A673 (cell line): ENCODE measurements around the gene PHYHIPL. TPM values are rescaled to one million over a fixed set of nuclear protein-coding genes. Genes with fewer than 3 reads are reported as not detected.

Experiments
- BruUV-seq: library from RNA; stranded (reverse); fragments of 400-500 nt; replicated peaks from 2 replicates; lab custom pipeline; 2021; lab: Mats Ljungman, UMichigan
- CTCF ChIA-PET: fragments of 300-600 bp; sonication (Branson Sonifier 250); formaldehyde crosslinking; loops from one replicate; lab custom pipeline; 2022; ENCODE audit warnings: antibody characterized with exemption; lab: Charles Lee
- POLR2A ChIA-PET: fragments of 300-600 bp; sonication (Branson Sonifier 250); formaldehyde crosslinking; loops from one replicate; lab custom pipeline; 2022; ENCODE audit warnings: antibody characterized with exemption; ENCODE audit not compliant: low non-redundant PET; lab: Charles Lee
- DNase-seq: peaks from one replicate; pipeline ENCODE4 v3.0.0-alpha.2; 2015; ENCODE audit warnings: low spot score
- H3K27ac ChIP-seq: fragments of 200-600 bp; sonication (generic); 2 replicates; pipeline ENCODE4 v1.5.1; 2016; ENCODE audit warnings: mixed run types, low read depth, mild to moderate bottlenecking, mixed read lengths, antibody characterized with exemption, low read length; ENCODE audit not compliant: poor library complexity, severe bottlenecking
- H3K27me3 ChIP-seq: fragments of 200-600 bp; sonication (generic); replicated peaks from 2 replicates; pipeline ENCODE4 v1.6.1; 2017; ENCODE audit warnings: mixed run types, low read depth, mild to moderate bottlenecking, mixed read lengths, antibody characterized with exemption, low read length; ENCODE audit not compliant: insufficient read depth, poor library complexity
- H3K36me3 ChIP-seq: fragments of 200-600 bp; sonication (generic); 2 replicates; pipeline ENCODE4 v1.6.1; 2016; ENCODE audit warnings: mixed run types, mild to moderate bottlenecking, mixed read lengths, antibody characterized with exemption, low read length; ENCODE audit not compliant: insufficient read depth, poor library complexity, severe bottlenecking
- H3K4me1 ChIP-seq: fragments of 200-600 bp; sonication (generic); 2 replicates; pipeline ENCODE4 v1.6.1; 2017; ENCODE audit warnings: mixed run types, mild to moderate bottlenecking, mixed read lengths, antibody characterized with exemption, low read length; ENCODE audit not compliant: insufficient read depth, poor library complexity, severe bottlenecking
- H3K4me3 ChIP-seq: fragments of 200-600 bp; sonication (generic); 2 replicates; pipeline ENCODE4 v1.5.1; 2016; ENCODE audit warnings: low read depth, mixed run types, mild to moderate bottlenecking, mixed read lengths, low read length; ENCODE audit not compliant: poor library complexity, severe bottlenecking
- H3K9me3 ChIP-seq: fragments of 200-600 bp; sonication (generic); 2 replicates; pipeline ENCODE4 v1.6.1; 2016; ENCODE audit warnings: mixed run types, low read depth, mild to moderate bottlenecking, mixed read lengths, antibody characterized with exemption, low read length; ENCODE audit not compliant: poor library complexity, severe bottlenecking
- CTCF ChIP-seq: fragments of 300-800, 200-600 bp; sonication (generic); conservative IDR thresholded peaks from 2 replicates; pipeline ENCODE4 v1.5.1; 2017; ENCODE audit warnings: low read depth, mild to moderate bottlenecking, antibody characterized with exemption, low read length, moderate library complexity, mixed read lengths
- EZH2 ChIP-seq: fragments of 200-600 bp; sonication (generic); IDR thresholded peaks from 2 replicates; pipeline ENCODE4 v1.6.1; 2017; ENCODE audit warnings: borderline replicate concordance, low read depth, mild to moderate bottlenecking, mixed read lengths, antibody characterized with exemption, low read length; ENCODE audit not compliant: poor library complexity, severe bottlenecking
- intact Hi-C: fragments of 100-400 bp; cut with micrococcal nuclease; formaldehyde crosslinking; loops from one replicate; pipeline ENCODE4 v1.10.0; 2022; ENCODE audit not compliant: unreplicated experiment
- total RNA-seq: library from RNA; stranded (reverse); gene quantifications from 2 replicates; pipeline ENCODE4 v1.2.3, GENCODE V29; 2021

Gene PHYHIPL
- total RNA-seq, 1 experiment from 2014 or later, result 0.97 TPM

- Histone ChIP-seq H3K27me3 (no peaks in the 10 kb centered on the region), H3K27ac (no peak overlapping the region), H3K4me1 (no peaks in the 10 kb centered on the region), H3K36me3 (no peaks in the 10 kb centered on the region), H3K4me3 (no peak overlapping the region), H3K9me3 (no peaks in the 10 kb centered on the region)
- intact Hi-C loops, result no loop called here
- TF ChIP-seq EZH2, result no peak
- TF ChIP-seq CTCF, result no peak
- POLR2A ChIA-PET, result no interaction called here
- DNase-seq, result no peak
- CTCF ChIA-PET, result no interaction called here
- no TSS peak for BruUV-seq
Measured at GRCh38 chr10:59258890-59259289, 82.4 kb downstream of the PHYHIPL start.

GRCh38 chr10:59265141-59265540, 88.7 kb downstream of the PHYHIPL start:
- Histone ChIP-seq H3K4me1 (no peaks in the 10 kb centered on the region), H3K27me3 (no peaks in the 10 kb centered on the region), H3K9me3 (no peaks in the 10 kb centered on the region), H3K4me3 (no peak overlapping the region), H3K36me3 (no peaks in the 10 kb centered on the region), H3K27ac (no peak overlapping the region)
- BruUV-seq, result no TSS peak
- TF ChIP-seq CTCF, result no peak
- no peak for TF ChIP-seq EZH2
- intact Hi-C loops, result no loop called here
- CTCF ChIA-PET, result no interaction called here
- POLR2A ChIA-PET, result no interaction called here
- DNase-seq, result no peak

- Histone ChIP-seq H3K36me3 (no peaks in the 10 kb centered on the region), H3K27ac (no peak overlapping the region), H3K27me3 (no peaks in the 10 kb centered on the region), H3K4me3 (no peak overlapping the region), H3K4me1 (no peaks in the 10 kb centered on the region), H3K9me3 (no peaks in the 10 kb centered on the region)
- intact Hi-C loops, result no loop called here
- POLR2A ChIA-PET, result interaction anchor here (0.6 kb wide), 1 partner anchor 270 kb away, joined by 3 read pairs; no protein-coding TSS in a partner anchor
- CTCF ChIA-PET, result no interaction called here
- peak; percentile 65 for DNase-seq
- TF ChIP-seq EZH2 (no peak), CTCF (no peak)
- BruUV-seq, result no TSS peak
Measured at GRCh38 chr10:59266321-59266720, 89.9 kb downstream of the PHYHIPL start.
